ENCODE measurements around the gene RALA.
"Not testable (repeated sequence)": the region's sequence is repeated elsewhere in the genome, so short reads cannot be mapped to it uniquely, and the experiment has no call there.

GRCh38 chr7:39693086-39693485, 69.7 kb downstream of the RALA start:
- TF ChIP-seq, protein P1, sequence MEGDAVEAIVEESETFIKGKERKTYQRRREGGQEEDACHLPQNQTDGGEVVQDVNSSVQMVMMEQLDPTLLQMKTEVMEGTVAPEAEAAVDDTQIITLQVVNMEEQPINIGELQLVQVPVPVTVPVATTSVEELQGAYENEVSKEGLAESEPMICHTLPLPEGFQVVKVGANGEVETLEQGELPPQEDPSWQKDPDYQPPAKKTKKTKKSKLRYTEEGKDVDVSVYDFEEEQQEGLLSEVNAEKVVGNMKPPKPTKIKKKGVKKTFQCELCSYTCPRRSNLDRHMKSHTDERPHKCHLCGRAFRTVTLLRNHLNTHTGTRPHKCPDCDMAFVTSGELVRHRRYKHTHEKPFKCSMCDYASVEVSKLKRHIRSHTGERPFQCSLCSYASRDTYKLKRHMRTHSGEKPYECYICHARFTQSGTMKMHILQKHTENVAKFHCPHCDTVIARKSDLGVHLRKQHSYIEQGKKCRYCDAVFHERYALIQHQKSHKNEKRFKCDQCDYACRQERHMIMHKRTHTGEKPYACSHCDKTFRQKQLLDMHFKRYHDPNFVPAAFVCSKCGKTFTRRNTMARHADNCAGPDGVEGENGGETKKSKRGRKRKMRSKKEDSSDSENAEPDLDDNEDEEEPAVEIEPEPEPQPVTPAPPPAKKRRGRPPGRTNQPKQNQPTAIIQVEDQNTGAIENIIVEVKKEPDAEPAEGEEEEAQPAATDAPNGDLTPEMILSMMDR (IDR thresholded peaks at IDR 0.05; ENCODE audit: low read length): not testable (repeated sequence)
- not testable (repeated sequence) for TF ChIP-seq EZH2 (IDR thresholded peaks at IDR 0.05; ENCODE audit: borderline replicate concordance, low read length)
